WI38 (cell line): Measurements from ENCODE around the gene C11orf91.

Experiments used
- H3K4me3 ChIP-seq: 2 replicates; pipeline ENCODE4 v1.5.1; 2011; ENCODE audit warnings: low read depth, mild to moderate bottlenecking, control low read depth, low read length
- CTCF ChIP-seq: IDR thresholded peaks from 2 replicates; pipeline ENCODE4 v1.5.1; 2012; ENCODE audit warnings: low read depth, mild to moderate bottlenecking, control low read depth, low read length

The C11orf91 gene

GRCh38 chr11:33700502-33701271, at the start of gene C11orf91:
TSS of gene C11orf91 (minus strand) at chr11:33700826. CDS start at chr11:33700740, 86 bp downstream.
- no peak for TF ChIP-seq CTCF
- peak within 1 kb of the TSS; percentile 51 for H3K4me3 ChIP-seq

GRCh38 chr11:33747979-33748378, 47.4 kb upstream of the C11orf91 start:
- H3K4me3 ChIP-seq: no peak overlapping the region
- no peak for TF ChIP-seq CTCF

- no peak for TF ChIP-seq CTCF
- no peak overlapping the region for H3K4me3 ChIP-seq
Measured at GRCh38 chr11:33743291-33743690, 42.7 kb upstream of the C11orf91 start.

- peak; percentile 11; the same call in 1 of the 2 replicates for TF ChIP-seq CTCF
Measured at GRCh38 chr11:33742249-33742851, 41.7 kb upstream of the C11orf91 start.

GRCh38 chr11:33741806-33742205, 41.2 kb upstream of the C11orf91 start:
- TF ChIP-seq CTCF: no peak

More at GRCh38 chr11:33742249-33742851, 41.7 kb upstream of the C11orf91 start:
- H3K4me3 ChIP-seq: no peak overlapping the region

GRCh38 chr11:33737362-33737821, 36.8 kb upstream of the C11orf91 start:
- H3K4me3 ChIP-seq: peak overlapping the region; percentile 91
- TF ChIP-seq CTCF: no peak

More at GRCh38 chr11:33741806-33742205, 41.2 kb upstream of the C11orf91 start:
- H3K4me3 ChIP-seq: no peak overlapping the region
